ENCODE measurements around the gene TXNDC17.

- TF ChIP-seq REST (IDR thresholded peaks at IDR 0.05; ENCODE audit: insufficient read depth in 1 of 2, low read depth in 2 of 2, low read length in 2 of 2), result no peak
- no peak for TF ChIP-seq POLR2AphosphoS5 (IDR thresholded peaks at IDR 0.05; ENCODE audit: low read depth, low read length)
- TF ChIP-seq SIN3A (IDR thresholded peaks at IDR 0.05; ENCODE audit: borderline replicate concordance, insufficient read depth, low read length), result no peak
- no peak for TF ChIP-seq TAF1 (IDR thresholded peaks at IDR 0.05; ENCODE audit: borderline replicate concordance, insufficient read depth, low read length)
These were observed 2.7 kb downstream of the TXNDC17 start for GRCh38 chr17:6643451-6644125.

Data from PFSK-1 (cell line).